Trophoblast cell (in vitro differentiated cells and primary cell): Measurements from ENCODE around the gene ELOVL7.

Experiments
- DNase-seq, 2 donors: peaks; one replicate each; pipeline ENCODE4 v3.0.0-alpha.2; 2016
- H2AFZ ChIP-seq: 2 replicates; pipeline ENCODE4 v1.6.1; 2013; ENCODE audit warnings: low read length, moderate library complexity, mild to moderate bottlenecking; ENCODE audit not compliant: insufficient read depth, poor library complexity
- H2AK5ac ChIP-seq: 2 replicates; pipeline ENCODE4 v1.6.1; 2013; ENCODE audit warnings: mild to moderate bottlenecking, low read length
- H2BK120ac ChIP-seq: 2 replicates; pipeline ENCODE4 v1.6.1; 2013; ENCODE audit warnings: low read length, mild to moderate bottlenecking, moderate library complexity; ENCODE audit not compliant: insufficient read depth, poor library complexity
- H2BK12ac ChIP-seq: 2 replicates; pipeline ENCODE4 v1.6.1; 2013; ENCODE audit warnings: mild to moderate bottlenecking, low read length, moderate library complexity
- H2BK5ac ChIP-seq: 2 replicates; pipeline ENCODE4 v1.6.1; 2013; ENCODE audit warnings: low read length, low read depth, moderate library complexity, mild to moderate bottlenecking; ENCODE audit not compliant: poor library complexity
- H3K14ac ChIP-seq: 2 replicates; pipeline ENCODE4 v1.6.1; 2013; ENCODE audit warnings: mild to moderate bottlenecking, low read length
- H3K18ac ChIP-seq: 2 replicates; pipeline ENCODE4 v1.6.1; 2013; ENCODE audit warnings: mild to moderate bottlenecking, low read length
- H3K23ac ChIP-seq: 2 replicates; pipeline ENCODE4 v1.6.1; 2013; ENCODE audit warnings: low read length
- H3K27ac ChIP-seq: 2 replicates; pipeline ENCODE4 v1.5.1; 2013; ENCODE audit warnings: low read depth, mild to moderate bottlenecking, inconsistent platforms, low read length, moderate library complexity
- H3K27me3 ChIP-seq: 2 replicates; pipeline ENCODE4 v1.6.1; 2013; ENCODE audit warnings: inconsistent platforms, mild to moderate bottlenecking, low read length, moderate library complexity; ENCODE audit not compliant: insufficient read depth
- H3K36me3 ChIP-seq, 2 experiments: 1 replicate in 1 of 2; 2 replicates in 1 of 2; pipeline ENCODE4 v1.6.1; 2013; ENCODE audit warnings: low read length in 2 of 2, mild to moderate bottlenecking in 2 of 2, moderate library complexity in 1 of 2; ENCODE audit not compliant: insufficient read depth in 2 of 2, control insufficient read depth in 1 of 2
- H3K4ac ChIP-seq: 2 replicates; pipeline ENCODE4 v1.6.1; 2013; ENCODE audit warnings: low read depth, mild to moderate bottlenecking, low read length, moderate library complexity
- H3K4me1 ChIP-seq, 2 experiments: 1 replicate in 1 of 2; 2 replicates in 1 of 2; pipeline ENCODE4 v1.6.1; 2013; ENCODE audit warnings: low read length in 2 of 2, mild to moderate bottlenecking in 2 of 2, moderate library complexity in 1 of 2; ENCODE audit not compliant: insufficient read depth in 2 of 2, control insufficient read depth in 1 of 2
- H3K4me2 ChIP-seq: 2 replicates; pipeline ENCODE4 v1.6.1; 2013; ENCODE audit warnings: inconsistent platforms, mild to moderate bottlenecking, low read length, moderate library complexity
- H3K4me3 ChIP-seq: 2 replicates; pipeline ENCODE4 v1.5.1; 2013; ENCODE audit warnings: mild to moderate bottlenecking, low read depth, low read length, inconsistent platforms
- H3K79me1 ChIP-seq: one replicate; pipeline ENCODE4 v1.6.1; 2013; ENCODE audit warnings: low read length
- H3K79me2 ChIP-seq: 2 replicates; pipeline ENCODE4 v1.6.1; 2013; ENCODE audit warnings: low read length, mild to moderate bottlenecking; ENCODE audit not compliant: control insufficient read depth, insufficient read depth, poor library complexity
- H3K9ac ChIP-seq: 2 replicates; pipeline ENCODE4 v1.6.1; 2013; ENCODE audit warnings: mild to moderate bottlenecking, low read length
- H3K9me3 ChIP-seq: 2 replicates; pipeline ENCODE4 v1.6.1; 2013; ENCODE audit warnings: low read depth, mild to moderate bottlenecking, control low read depth, inconsistent platforms, low read length; ENCODE audit not compliant: insufficient read depth
- H4K12ac ChIP-seq: 2 replicates; pipeline ENCODE4 v1.6.1; 2013; ENCODE audit warnings: low read depth, mild to moderate bottlenecking, low read length, moderate library complexity
- H4K8ac ChIP-seq: 2 replicates; pipeline ENCODE4 v1.6.1; 2013; ENCODE audit warnings: low read depth, mild to moderate bottlenecking, low read length, moderate library complexity
- H4K91ac ChIP-seq: one replicate; pipeline ENCODE4 v1.6.1; 2013; ENCODE audit warnings: low read depth, mild to moderate bottlenecking, low read length, moderate library complexity
- WGBS: extraction: QIAGEN DNeasy Blood & Tissue Kit; methylation state at CpG from one replicate; pipeline ENCODE4 v1.1.7; 2013; ENCODE audit warnings: missing lambda C conversion rate; ENCODE audit not compliant: insufficient read length, insufficient coverage; ENCODE audit errors: extremely low coverage; 5-methylcytosine and 5-hydroxymethylcytosine counted together

The ELOVL7 gene

DNA sequence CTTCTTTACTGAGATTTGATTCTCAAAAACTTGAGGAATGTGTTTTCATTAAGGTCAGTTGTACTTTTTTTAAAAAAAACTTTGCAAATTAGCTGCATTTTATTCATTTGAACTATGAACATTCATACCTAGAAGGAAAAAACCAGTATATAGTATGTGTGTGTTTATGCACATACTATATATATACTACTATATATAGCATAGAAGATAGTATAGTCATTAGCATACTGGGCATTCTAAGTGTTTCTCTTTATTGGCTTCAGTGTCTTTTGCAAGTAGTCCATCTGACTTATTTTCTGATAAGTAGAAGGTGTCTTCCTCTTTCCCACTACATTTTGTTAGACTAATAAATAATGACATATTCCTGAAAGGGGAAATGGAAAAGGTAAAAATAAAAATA is 33.0 kb downstream of the ELOVL7 start:
- Histone ChIP-seq H2AK5ac (no peak overlapping the region), H2BK12ac (no peak overlapping the region), H3K4ac (no peak overlapping the region), H2AFZ (no peak overlapping the region), H2BK120ac (no peak overlapping the region), H3K4me2 (no peak overlapping the region), H4K91ac (no peak overlapping the region), H3K23ac (no peak overlapping the region), H3K14ac (no peak overlapping the region), H3K36me3 (no peaks in the 10 kb centered on the region), H2BK5ac (no peak overlapping the region), H3K4me1 (peaks cover 0 to 5% of the 10 kb centered on the region in 2 experiments), H3K79me2 (no peaks in the 10 kb centered on the region), H4K12ac (no peak overlapping the region), H3K79me1 (no peaks in the 10 kb centered on the region), H3K18ac (no peak overlapping the region), H3K9me3 (no peaks in the 10 kb centered on the region), H3K9ac (no peak overlapping the region), H3K27ac (no peak overlapping the region), H4K8ac (no peak overlapping the region), H3K27me3 (no peaks in the 10 kb centered on the region), H3K4me3 (no peak overlapping the region)
- DNase-seq, result no peak

DNA sequence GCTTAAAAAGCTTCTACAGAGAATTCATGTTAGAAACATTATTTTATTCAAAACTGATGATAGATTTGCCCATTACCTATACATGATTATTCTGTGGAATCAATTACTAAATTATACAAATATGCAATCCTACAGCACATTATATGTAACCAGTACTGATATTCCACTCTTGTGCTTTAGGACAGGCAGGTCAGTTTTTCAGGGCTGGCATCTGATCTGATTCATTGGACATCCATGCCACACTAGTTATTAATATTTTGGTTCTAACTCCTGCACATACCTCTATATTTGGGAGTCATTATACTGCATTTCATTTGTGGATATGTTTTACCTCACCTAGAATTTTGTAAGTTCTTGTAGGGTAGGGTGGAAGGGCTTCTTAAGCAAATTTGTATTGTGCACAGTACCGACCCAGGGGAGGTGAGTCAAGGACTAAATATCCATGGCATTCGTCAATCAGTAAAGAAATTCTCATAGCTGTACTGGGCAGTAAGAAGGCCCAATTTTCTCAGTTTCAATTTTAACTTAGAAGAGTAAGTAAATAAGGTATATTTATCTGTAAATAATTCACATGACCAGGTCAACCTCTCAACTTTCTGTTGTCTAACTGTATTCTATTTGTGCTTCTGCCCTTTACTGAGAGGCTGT is 33.5 kb downstream of the ELOVL7 start:
- no peak overlapping the region for H2BK12ac ChIP-seq

DNA sequence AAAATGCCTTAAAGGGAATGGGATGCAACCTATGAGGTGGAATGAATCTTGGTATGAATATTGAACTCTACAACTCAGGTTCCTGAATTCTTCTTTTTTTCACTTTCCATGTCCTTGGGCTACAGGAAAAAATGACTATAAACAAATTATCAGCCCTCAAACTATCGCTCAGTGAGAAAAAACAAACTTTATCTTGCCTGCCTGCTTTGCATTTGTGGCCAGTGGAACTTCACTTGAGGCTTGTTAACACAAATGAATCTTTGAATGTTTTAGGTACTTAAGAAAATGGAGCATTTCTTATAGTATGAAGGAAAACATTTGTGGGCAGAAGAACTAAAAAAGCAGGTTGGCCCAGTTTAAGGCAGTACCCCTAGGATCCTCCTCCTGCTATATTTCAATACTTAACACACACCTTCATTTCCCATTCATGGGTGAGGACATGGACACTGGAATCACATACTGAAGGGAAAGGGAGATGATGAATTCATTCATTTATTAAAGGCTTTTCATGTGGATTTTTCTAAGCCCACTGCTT is 34.1 kb downstream of the ELOVL7 start:
- H4K8ac ChIP-seq, result no peak overlapping the region
- no peaks in the 10 kb centered on the region for H3K36me3 ChIP-seq
- H2BK5ac ChIP-seq, result no peak overlapping the region
- H4K91ac ChIP-seq, result no peak overlapping the region
- H3K14ac ChIP-seq, result no peak overlapping the region
- no peak overlapping the region for H4K12ac ChIP-seq
- H3K27ac ChIP-seq, result no peak overlapping the region
- H3K23ac ChIP-seq, result no peak overlapping the region
- no peak overlapping the region for H2BK12ac ChIP-seq
- H3K18ac ChIP-seq, result no peak overlapping the region
- H2BK120ac ChIP-seq, result no peak overlapping the region
- peaks cover 0 to 5% of the 10 kb centered on the region in 2 experiments for H3K4me1 ChIP-seq
- no peak overlapping the region for H3K4ac ChIP-seq
- H2AK5ac ChIP-seq, result no peak overlapping the region
- no peaks in the 10 kb centered on the region for H3K79me2 ChIP-seq
- H3K9me3 ChIP-seq, result no peaks in the 10 kb centered on the region
- no CpG with 5 or more reads among the region's 1 CpG for WGBS
- no peak overlapping the region for H3K9ac ChIP-seq
- H3K4me3 ChIP-seq, result no peak overlapping the region
- no peaks in the 10 kb centered on the region for H3K27me3 ChIP-seq
- H2AFZ ChIP-seq, result no peak overlapping the region
- peak; percentile 17 to 62 for DNase-seq
- no peak overlapping the region for H3K4me2 ChIP-seq
- no peaks in the 10 kb centered on the region for H3K79me1 ChIP-seq

More for the DNA sequence above, 33.5 kb downstream of the ELOVL7 start:
- Histone ChIP-seq H4K8ac (no peak overlapping the region), H3K9ac (no peak overlapping the region), H3K4ac (no peak overlapping the region), H3K23ac (no peak overlapping the region), H2BK5ac (no peak overlapping the region), H3K27ac (no peak overlapping the region), H3K4me2 (peak overlapping the region; percentile 23), H3K14ac (no peak overlapping the region), H3K9me3 (no peaks in the 10 kb centered on the region), H2BK120ac (no peak overlapping the region), H3K4me1 (peaks cover 0 to 5% of the 10 kb centered on the region in 2 experiments), H2AK5ac (no peak overlapping the region), H3K36me3 (no peaks in the 10 kb centered on the region), H4K12ac (no peak overlapping the region), H3K79me1 (no peaks in the 10 kb centered on the region), H4K91ac (no peak overlapping the region), H3K4me3 (no peak overlapping the region), H3K27me3 (no peaks in the 10 kb centered on the region), H3K18ac (no peak overlapping the region), H2AFZ (no peak overlapping the region), H3K79me2 (no peaks in the 10 kb centered on the region)
- no CpG with 5 or more reads among the region's 2 CpGs for WGBS
- DNase-seq, result peak; percentile 58 to 85

DNA sequence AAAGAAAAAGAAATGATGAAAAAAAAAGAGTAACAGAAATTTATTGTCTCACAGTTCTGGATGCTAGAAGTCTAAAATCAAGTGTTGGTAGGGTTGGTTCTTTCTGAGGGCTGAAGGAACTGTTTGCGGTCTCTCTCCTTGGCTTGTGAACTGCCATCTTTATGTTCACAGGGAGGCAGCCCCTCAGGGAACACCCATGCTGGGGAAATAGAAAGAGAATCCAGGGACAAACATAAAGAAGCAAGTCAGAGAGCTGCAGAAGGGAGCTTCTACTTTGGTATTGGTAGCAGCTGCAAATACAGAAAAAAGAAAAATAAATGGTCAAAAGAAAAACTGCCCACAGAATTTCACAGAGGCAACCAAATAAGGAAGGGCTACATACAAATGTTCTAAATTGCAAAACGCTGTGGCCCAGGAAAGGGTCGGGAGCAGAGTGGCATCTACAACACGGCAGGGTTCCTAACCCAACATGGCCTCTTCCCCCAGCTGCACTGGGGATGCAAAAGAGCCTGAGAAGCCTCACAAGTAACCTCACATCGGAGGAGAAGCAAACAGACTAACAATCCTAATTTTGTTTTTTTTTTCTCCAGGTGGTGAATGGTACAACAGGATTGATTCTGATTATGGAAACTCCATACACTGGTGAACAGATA is 37.4 kb downstream of the ELOVL7 start:
- Histone ChIP-seq H3K4me2 (no peak overlapping the region), H3K27me3 (no peaks in the 10 kb centered on the region), H3K18ac (no peak overlapping the region), H3K79me2 (no peaks in the 10 kb centered on the region), H3K23ac (no peak overlapping the region), H3K9me3 (no peaks in the 10 kb centered on the region), H4K8ac (no peak overlapping the region), H2BK12ac (no peak overlapping the region), H3K14ac (no peak overlapping the region), H2AFZ (no peak overlapping the region), H3K4ac (no peak overlapping the region), H3K79me1 (no peaks in the 10 kb centered on the region), H3K4me1 (no peaks in the 10 kb centered on the region), H4K91ac (no peak overlapping the region), H2AK5ac (no peak overlapping the region), H3K36me3 (no peaks in the 10 kb centered on the region), H3K4me3 (no peak overlapping the region), H4K12ac (no peak overlapping the region), H2BK120ac (no peak overlapping the region), H3K27ac (no peak overlapping the region), H2BK5ac (no peak overlapping the region), H3K9ac (no peak overlapping the region)
- no peak for DNase-seq
- WGBS, result no CpG with 5 or more reads among the region's 5 CpGs
